Activated naive CD4-positive, alpha-beta T cell treated with anti-CD3 and anti-CD28 coated beads, Interleukin-2, amount 50 U/mL, for 16 hours (primary cell): ENCODE measurements around the gene THADA.
"Not testable (repeated sequence)": the region's sequence is repeated elsewhere in the genome, so short reads cannot be mapped to it uniquely, and the experiment has no call there.

Source experiments
- DNase-seq: peaks from one replicate; pipeline ENCODE4 v3.0.0-alpha.2; 2020

Gene THADA

DNA sequence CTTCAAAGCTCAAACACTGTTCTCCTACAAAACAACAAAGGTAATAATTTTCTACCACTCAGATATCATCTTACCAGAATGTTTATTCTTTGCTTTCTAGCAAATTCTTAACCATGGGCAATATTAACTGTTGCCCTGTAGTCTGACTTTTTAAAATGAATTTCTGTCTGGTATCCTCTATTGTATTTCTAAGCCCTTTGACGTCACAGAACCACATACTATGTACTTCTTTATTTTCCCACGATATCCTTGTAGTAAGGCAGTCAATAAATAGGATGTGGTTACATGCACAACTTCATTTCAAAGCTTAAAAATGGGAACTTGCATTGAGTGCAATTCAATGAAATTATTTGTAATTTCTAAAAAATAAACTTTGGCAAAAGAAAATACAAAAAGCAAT lies 58.7 kb downstream of the THADA start:
- DNase-seq: no peak

- no peak for DNase-seq
Observed at GRCh38 chr2:43534569-43534968, 61.3 kb downstream of the THADA start.

DNA sequence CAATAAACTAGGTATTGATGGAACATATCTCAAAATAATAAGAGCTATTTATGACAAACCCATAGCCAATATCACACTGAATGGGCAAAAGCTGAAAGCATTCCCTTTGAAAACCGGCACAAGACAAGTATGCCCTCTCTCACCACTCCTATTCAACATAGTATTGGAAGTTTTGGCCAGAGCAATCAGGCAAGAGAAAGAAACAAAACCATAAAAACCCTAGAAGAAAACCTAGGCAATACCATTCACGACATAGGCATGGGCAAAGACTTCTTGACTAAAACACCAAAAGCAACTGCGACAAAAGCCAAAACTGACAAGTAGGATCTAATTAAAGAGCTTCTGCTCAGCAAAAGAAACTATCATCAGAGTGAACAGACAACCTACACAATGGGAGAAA lies 63.3 kb downstream of the THADA start:
- not testable (repeated sequence) for DNase-seq

DNA sequence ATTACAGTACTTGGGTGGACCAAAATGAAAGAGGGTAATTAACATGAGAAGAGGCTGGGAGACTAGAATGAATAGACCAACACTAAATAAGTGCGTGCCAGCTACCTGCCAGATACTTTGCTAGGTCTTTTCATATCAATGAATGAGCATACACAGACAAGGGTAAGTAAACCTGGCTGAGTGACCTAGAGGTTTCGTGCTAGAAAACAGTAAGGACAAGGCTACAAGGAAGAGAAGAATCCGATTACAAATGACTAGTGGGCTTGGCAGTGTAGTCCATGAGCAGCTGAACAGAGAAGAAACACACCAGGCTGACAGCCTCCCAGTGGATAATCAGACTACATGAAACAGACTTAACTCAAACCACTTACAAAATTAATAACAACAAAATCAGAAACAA lies 64.6 kb downstream of the THADA start:
- no peak for DNase-seq

DNA sequence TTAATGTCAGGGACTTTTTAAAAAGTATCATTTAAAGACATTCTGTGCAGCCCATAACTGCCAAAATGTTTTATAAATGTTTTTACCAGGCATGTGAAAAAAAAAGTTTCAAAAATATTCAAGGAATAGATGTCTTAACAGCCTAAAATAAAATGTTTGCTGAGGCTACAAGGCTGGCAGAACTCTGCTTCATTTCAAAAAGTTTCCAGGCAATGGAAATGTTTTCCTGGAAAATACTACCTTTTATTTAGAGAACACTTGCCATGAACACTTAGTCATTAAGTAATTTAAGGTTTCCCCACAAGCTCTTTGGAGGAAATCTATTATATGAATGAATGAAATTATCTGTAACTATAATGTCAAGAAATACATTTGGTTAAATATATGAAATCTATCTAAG lies 68.8 kb downstream of the THADA start:
- no peak for DNase-seq

DNA sequence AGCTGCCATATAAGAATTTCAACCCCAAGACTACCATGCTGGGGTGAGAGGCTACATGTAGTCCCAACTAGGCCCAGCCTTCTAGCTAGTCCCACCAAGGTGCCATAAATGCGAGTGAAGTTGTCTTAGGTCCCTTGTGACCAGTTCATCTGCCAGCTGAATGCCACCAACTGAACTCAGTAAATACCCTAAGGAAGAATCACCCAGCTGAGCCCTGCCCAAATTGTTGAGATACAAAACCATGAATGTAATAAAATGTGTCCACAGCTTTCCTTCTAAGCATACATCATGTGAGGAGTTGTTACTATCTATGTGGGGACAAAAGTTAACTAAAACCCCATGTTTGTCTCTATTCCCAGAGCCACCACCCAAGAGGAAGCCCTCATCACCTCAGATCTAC lies 70.3 kb downstream of the THADA start:
- DNase-seq: no peak

DNA sequence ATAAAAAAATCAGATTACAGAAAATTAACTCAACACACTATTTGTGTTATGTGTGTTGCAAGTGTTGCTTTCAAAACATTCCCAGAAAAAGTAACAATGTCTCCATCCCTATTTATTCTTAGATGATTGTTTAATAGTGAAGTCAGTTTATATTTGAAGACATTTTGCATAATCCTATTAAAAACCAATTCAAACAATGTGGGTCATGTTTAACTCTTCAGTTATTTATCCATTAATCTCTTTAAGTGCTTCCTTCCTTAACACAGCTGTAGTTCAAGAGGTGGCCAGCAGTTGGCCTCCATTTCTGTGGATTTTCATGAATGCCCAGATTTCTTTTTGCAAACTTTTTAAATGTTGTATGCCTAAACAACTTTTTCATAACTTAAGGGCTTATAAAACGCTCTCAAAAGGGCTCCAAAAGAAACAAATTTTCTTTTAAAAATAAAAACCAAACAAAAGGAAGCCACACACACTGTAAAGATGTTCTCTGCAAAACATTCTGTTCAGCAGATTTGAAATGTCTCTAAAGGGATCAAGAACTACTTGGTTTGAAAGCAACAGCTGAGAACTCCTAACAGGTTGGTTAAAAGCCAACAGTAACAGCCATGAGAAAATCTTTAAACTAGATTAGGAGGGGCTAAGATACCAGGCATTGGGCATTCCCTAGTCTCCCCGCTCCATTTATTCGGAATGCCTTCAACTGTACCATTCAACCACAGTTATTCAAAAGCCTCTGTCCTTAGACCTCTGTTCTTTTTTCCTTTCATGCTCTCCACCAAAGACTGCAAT lies 71.5 kb downstream of the THADA start:
- DNase-seq: no peak

DNA sequence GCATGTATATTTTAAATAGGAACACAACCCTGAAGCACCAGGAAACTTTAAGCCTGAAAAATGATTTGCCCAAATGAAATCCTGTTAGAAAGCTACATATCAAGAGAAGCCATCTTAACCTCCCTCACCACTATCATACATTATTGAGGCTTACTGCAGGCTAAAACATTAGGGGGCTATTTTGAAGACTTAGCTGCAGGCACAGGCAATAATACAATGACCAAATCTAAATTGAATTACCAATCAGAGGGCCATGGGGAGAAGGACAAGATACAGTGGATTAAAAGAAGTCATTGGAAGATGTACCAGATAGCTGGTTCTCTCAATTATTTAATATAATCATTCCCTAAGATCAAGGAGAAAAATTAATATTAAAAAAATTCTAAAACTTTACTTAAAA lies 73.7 kb downstream of the THADA start:
- DNase-seq: no peak

DNA sequence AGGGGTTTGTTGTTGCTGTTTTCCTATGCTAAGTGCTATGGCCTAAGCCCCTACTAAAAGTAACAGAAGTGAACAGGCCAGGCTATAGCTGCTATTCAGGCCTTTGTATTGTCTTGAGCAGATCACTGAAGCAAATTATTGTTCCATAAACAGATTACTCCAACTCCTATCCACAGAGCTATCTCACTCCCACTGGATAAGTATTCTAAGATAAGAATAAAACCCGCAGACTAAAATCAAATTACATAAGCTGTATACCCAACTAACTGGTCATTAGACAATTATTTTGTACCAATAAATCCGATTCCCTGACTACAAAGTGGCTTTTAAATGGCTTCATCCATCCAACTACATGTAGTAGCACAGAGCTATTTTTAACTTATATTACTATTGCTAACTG lies 74.3 kb downstream of the THADA start:
- DNase-seq: no peak

DNA sequence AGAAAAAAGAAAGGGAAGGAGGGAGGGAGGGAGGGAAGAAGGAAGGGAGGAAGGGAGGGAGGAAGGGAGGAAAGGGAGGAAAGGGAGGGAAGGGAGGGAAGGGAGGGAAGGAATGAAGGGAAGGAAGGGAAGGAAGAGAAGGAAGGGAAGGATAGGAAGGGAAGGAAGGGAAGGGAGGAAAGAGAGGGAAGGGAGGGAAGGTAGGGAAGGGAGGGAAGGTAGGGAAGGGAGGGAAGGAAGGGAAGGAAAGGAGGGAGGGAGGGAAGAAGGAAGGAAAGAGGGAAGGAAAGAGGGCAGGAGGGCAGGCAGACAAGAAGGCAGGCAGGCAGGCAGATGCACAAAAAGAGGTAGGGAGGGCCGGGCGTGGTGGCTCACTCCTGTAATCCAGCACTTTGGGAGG lies 74.9 kb downstream of the THADA start:
- DNase-seq: no peak

GRCh38 chr2:43519643-43520221 lies 76.1 kb downstream of the THADA start:
- DNase-seq: no peak

- DNase-seq: no peak
Observed at GRCh38 chr2:43518718-43519117, 77.1 kb downstream of the THADA start.

DNA sequence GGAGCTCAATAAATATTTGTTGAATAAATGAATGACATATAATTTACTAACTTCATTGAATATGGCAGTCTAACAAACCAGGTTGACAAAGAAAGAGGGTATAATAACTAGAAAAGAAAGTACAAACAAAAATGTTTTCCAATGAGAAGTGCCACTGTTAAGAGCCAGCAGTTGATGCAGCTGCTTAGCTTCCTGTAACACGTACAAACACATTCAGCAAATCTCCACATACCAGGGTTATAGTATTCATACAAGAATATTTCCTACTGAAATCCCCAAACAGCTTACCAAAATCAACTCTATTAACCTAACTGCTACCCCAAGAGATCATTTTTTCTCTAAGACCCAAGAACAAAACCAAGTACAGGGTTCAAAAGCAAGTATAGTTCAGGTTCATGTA lies 77.7 kb downstream of the THADA start:
- DNase-seq: no peak

- no peak for DNase-seq
Observed at GRCh38 chr2:43515807-43516497, 79.9 kb downstream of the THADA start.

DNA sequence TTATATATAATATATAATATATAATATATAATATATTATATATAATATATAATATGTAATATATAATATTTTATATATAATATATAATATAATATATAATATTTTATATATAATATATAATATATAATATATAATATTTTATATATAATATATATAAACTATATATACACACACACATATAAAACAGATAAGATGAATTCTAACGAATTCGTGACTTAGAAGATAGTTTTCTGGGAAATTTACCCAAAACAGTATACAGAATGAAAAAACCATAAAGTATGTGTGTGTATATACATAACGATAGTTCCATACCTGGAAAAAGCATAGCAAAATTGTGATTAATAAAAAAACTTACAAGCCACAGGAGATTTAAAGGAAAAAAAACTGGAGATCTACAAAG lies 80.6 kb downstream of the THADA start:
- no peak for DNase-seq

GRCh38 chr2:43513796-43514195 lies 82.0 kb downstream of the THADA start:
- no peak for DNase-seq

GRCh38 chr2:43513216-43513615 lies 82.6 kb downstream of the THADA start:
- DNase-seq: no peak

DNA sequence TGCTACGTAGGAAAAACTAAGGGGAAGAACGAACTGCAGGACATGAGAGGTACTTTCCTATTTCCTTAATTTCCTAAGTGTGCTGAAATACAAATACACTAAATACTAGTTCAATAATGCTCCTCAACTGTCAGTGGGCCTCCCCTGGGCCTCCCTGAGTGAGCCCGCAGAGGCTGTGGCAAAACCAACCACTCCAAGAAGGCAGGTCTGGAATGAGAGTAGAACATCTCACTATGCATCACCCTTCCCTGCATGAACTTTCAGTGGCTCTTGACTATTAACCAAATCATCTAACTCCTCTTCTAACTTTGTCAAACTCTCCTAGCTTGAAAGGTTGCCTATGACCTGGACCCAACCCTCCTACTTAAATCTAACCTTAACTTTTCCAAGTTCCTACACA lies 84.6 kb downstream of the THADA start:
- DNase-seq: no peak

DNA sequence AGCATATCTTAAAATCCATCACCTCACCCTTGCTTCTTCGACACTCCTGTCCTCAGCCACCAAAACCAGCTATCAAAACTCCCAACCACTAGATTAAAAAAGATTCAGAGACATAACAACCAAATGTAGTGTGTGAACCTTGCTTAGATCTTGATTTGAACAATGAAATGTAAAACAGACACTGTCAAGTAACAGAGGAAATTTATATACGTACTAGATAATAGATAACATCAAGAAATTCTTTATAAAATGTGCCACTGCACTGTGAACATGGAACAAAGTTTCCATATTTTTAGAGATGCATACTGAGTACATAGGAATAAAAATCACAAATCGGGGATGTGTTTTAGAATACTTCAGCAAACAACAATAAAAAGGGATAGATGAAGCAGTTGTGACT lies 86.0 kb downstream of the THADA start:
- DNase-seq: no peak

DNA sequence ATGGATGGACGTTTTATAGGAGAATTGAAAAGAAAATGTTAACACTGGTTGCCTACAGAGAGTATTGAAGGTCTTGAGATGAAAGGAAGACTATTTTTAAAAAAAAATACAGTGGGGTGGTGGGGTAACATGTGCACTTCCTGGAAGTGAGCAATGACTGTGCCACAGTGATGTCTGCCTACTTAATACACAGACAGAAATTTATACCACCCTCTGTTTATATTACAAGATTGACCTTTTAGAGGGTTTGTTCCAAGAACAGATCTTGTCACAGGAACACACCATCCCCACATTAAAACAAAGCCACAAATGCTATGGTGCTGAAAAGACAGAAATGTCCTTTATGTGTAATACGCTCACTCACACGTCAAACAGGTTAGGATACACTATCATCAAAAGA lies 87.6 kb downstream of the THADA start:
- DNase-seq: no peak

DNA sequence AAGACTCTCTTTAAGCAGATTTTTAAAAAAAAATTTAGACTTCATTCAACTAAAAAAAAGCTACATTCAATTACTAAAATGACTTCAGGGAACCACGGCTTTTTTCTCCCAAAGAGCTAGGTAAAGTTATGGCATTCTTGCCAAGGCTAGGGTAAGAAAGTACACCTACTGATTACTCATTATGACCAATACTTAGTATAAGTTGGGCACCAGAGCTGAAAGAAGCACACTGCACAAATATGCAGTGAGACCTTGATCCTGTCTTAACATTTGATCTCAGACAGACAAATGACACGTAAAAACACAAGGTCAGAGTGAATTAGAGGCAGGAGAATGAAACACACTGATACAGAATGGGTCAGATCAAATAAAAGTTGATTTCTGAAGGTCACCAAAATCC lies 88.7 kb downstream of the THADA start:
- DNase-seq: no peak

GRCh38 chr2:43495727-43496126 lies 100.1 kb downstream of the THADA start:
- no peak for DNase-seq

DNA sequence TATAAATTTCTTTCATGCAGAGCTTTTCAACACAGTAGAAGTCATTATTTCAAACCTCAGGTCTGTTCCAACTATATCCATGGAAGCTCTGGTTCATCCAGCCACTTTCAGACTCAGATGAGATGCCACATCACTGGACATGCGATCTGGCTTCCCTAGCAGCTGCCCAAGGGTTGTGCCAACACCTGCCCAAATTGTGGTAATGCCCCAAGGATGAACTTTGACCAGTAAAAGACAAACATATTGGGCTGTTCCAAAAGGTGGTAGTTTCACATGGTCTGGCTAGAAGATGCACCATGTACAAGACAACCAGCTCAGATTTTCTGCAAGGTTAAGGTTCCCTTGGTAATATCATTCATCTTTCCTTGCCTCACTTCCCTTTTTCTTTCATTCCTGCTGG lies 101.9 kb downstream of the THADA start:
- DNase-seq: no peak

- DNase-seq: no peak
Observed at GRCh38 chr2:43491065-43491639, 104.7 kb downstream of the THADA start.
